ENCODE measurements around the gene NLRP1. TPM values are rescaled to one million over a fixed set of nuclear protein-coding genes. Genes with fewer than 3 reads are reported as not detected.

The NLRP1 gene
- total and polyA plus RNA-seq, 8 donors, result 9.0 to 83.7 (median 18.4) TPM

- WGBS, 5 donors, result 86 to 93% (median 91%) methylated on average over 11 of the region's 11 CpGs
- Histone ChIP-seq H3K27me3 (peaks cover 0 to 17% (median 0%) of the 10 kb centered on the region in 3 donors), H3K4me3 (no peak overlapping the region), H3K9me3 (no peaks in the 10 kb centered on the region), H3K27ac (peak overlapping the region in 4 of 5 donors; percentile 62 to 83 (median 82)), H3K4me1 (peaks cover 7 to 36% (median 25%) of the 10 kb centered on the region in 4 donors), H3K36me3 (peaks cover 0 to 9% (median 7%) of the 10 kb centered on the region in 4 donors)
- DNase-seq, result no peak
- intact Hi-C loops (cut with DNase I; ENCODE audit: low total_unique reads), result loop anchor here (2.0 kb wide), 1 partner anchor 837 kb away; no protein-coding TSS in a partner anchor
- no peak for TF ChIP-seq EP300 (IDR thresholded peaks at IDR 0.05)
- TF ChIP-seq CTCF (IDR thresholded peaks at IDR 0.05), result no peak
- TF ChIP-seq POLR2AphosphoS5 (IDR thresholded peaks at IDR 0.05), result no peak
- no peak for TF ChIP-seq POLR2A (IDR thresholded peaks at IDR 0.05)
Observed at GRCh38 chr17:5585287-5585794, 1.0 kb upstream of the NLRP1 start.

GRCh38 chr17:5583426-5584382 lies 605 bp downstream of the NLRP1 start:
- Histone ChIP-seq H3K4me3 (peak overlapping the region; percentile 37 to 45 (median 42)), H3K36me3 (peaks cover 0 to 20% (median 7%) of the 10 kb centered on the region in 4 donors), H3K9me3 (no peaks in the 10 kb centered on the region), H3K4me1 (peaks cover 7 to 36% (median 25%) of the 10 kb centered on the region in 4 donors), H3K27ac (peak overlapping the region; percentile 16 to 83 (median 81)), H3K27me3 (peaks cover 0 to 16% (median 0%) of the 10 kb centered on the region in 3 donors)
- intact Hi-C loops (cut with DNase I; ENCODE audit: low total_unique reads), result loop anchor here (2.0 kb wide), 1 partner anchor 839 kb away; no protein-coding TSS in a partner anchor
- TF ChIP-seq EP300 (IDR thresholded peaks at IDR 0.05) (no peak), POLR2AphosphoS5 (IDR thresholded peaks at IDR 0.05) (no peak)
- 65 to 75% (median 72%) methylated on average over 16 to 21 of the region's 21 CpGs for WGBS, 5 donors
- DNase-seq, result peak in 1 of 2 donors; percentile 13

GRCh38 chr17:5582209-5583185 lies 1.8 kb downstream of the NLRP1 start:
- H3K36me3 ChIP-seq, result peaks cover 0 to 20% (median 7%) of the 10 kb centered on the region in 4 donors
- H3K4me3 ChIP-seq, result peak overlapping the region in 2 of 4 donors; percentile 42 to 43
- DNase-seq, result no peak
- H3K4me1 ChIP-seq, result peaks cover 7 to 36% (median 25%) of the 10 kb centered on the region in 4 donors
- no peak overlapping the region for H3K27ac ChIP-seq
- H3K9me3 ChIP-seq, result no peaks in the 10 kb centered on the region
- peaks cover 0 to 9% (median 0%) of the 10 kb centered on the region in 3 donors for H3K27me3 ChIP-seq
- WGBS, 5 donors, result 68 to 75% (median 71%) methylated on average over 11 of the region's 11 CpGs
- intact Hi-C loops (cut with DNase I; ENCODE audit: low total_unique reads), result no loop called here
- no peak for TF ChIP-seq POLR2A (IDR thresholded peaks at IDR 0.05)
- TF ChIP-seq EP300 (IDR thresholded peaks at IDR 0.05), result no peak
- TF ChIP-seq POLR2AphosphoS5 (IDR thresholded peaks at IDR 0.05), result no peak
- no peak for TF ChIP-seq CTCF (IDR thresholded peaks at IDR 0.05)

- peaks cover 7 to 36% (median 25%) of the 10 kb centered on the region in 4 donors for H3K4me1 ChIP-seq
- WGBS, 5 donors, result 52 to 69% (median 55%) methylated on average over 3 of the region's 3 CpGs
- peaks cover 0 to 20% (median 7%) of the 10 kb centered on the region in 4 donors for H3K36me3 ChIP-seq
- H3K9me3 ChIP-seq, result no peaks in the 10 kb centered on the region
- H3K4me3 ChIP-seq, result no peak overlapping the region
- no peak overlapping the region for H3K27ac ChIP-seq
- DNase-seq, result no peak
- TF ChIP-seq EP300 (IDR thresholded peaks at IDR 0.05), result no peak
- TF ChIP-seq CTCF (IDR thresholded peaks at IDR 0.05), result no peak
- no peak for TF ChIP-seq POLR2AphosphoS5 (IDR thresholded peaks at IDR 0.05)
- no peak for TF ChIP-seq POLR2A (IDR thresholded peaks at IDR 0.05)
- intact Hi-C loops (cut with DNase I; ENCODE audit: low total_unique reads), result no loop called here
- H3K27me3 ChIP-seq, result peaks cover 0 to 2% (median 0%) of the 10 kb centered on the region in 3 donors
Observed at GRCh38 chr17:5581655-5582054, 2.7 kb downstream of the NLRP1 start.

Data from stomach (tissue), 9 donors.